CD4-positive, CD25-positive, alpha-beta regulatory T cell (primary cell): ENCODE results near the gene BPI. TPM values are rescaled to one million over a fixed set of nuclear protein-coding genes. Genes with fewer than 3 reads are reported as not detected.

Source experiments
- ATAC-seq, 2 donors: fragments of 150-1000 bp; cut with Tn5 transposase; one replicate each; pipeline ENCODE4 v1.10.0; 2021; ENCODE audit warnings: low read depth in 2 of 2, moderate number of reproducible peaks in 2 of 2, moderate library complexity in 1 of 2
- DNase-seq, 3 donors: peaks; one replicate each; pipeline versions ENCODE4 v3.0.0 to v3.0.0-alpha.2; 2012 to 2022; ENCODE audit warnings: mixed read lengths in 1 of 3
- H3K27ac ChIP-seq: one replicate; pipeline ENCODE4 v1.7.0; 2013; ENCODE audit warnings: mild to moderate bottlenecking, low read length; ENCODE audit not compliant: insufficient read depth, poor library complexity, severe bottlenecking
- H3K27me3 ChIP-seq: one replicate; pipeline ENCODE4 v1.7.0; 2013; ENCODE audit warnings: low read length; ENCODE audit not compliant: control insufficient read depth, insufficient read depth
- H3K36me3 ChIP-seq: one replicate; pipeline ENCODE4 v1.7.0; 2013; ENCODE audit warnings: mild to moderate bottlenecking, low read length, moderate library complexity; ENCODE audit not compliant: control insufficient read depth, insufficient read depth
- H3K4me1 ChIP-seq: 2 replicates; pipeline ENCODE4 v1.7.0; 2013; ENCODE audit warnings: mild to moderate bottlenecking, low read length; ENCODE audit not compliant: insufficient read depth, control insufficient read depth, poor library complexity, severe bottlenecking
- H3K4me3 ChIP-seq: one replicate; pipeline ENCODE4 v1.7.0; 2013; ENCODE audit warnings: low read depth, mild to moderate bottlenecking, low read length, moderate library complexity
- H3K9me3 ChIP-seq, 2 experiments: 1 replicate in 1 of 2; 2 replicates in 1 of 2; pipeline ENCODE4 v1.7.0; 2013; ENCODE audit warnings: low read length in 2 of 2, mild to moderate bottlenecking in 1 of 2, moderate library complexity in 1 of 2; ENCODE audit not compliant: control insufficient read depth in 2 of 2
- H3K27ac Mint-ChIP-seq, 3 donors: one replicate each; pipeline ENCODE4 v1.8.0; 2020 to 2022; ENCODE audit warnings: mild to moderate bottlenecking in 3 of 3, mixed read lengths in 3 of 3, moderate library complexity in 2 of 3
- H3K27me3 Mint-ChIP-seq: one replicate; pipeline ENCODE4 v1.8.0; 2022; ENCODE audit warnings: mild to moderate bottlenecking, mixed read lengths
- H3K36me3 Mint-ChIP-seq: one replicate; pipeline ENCODE4 v1.8.0; 2020; ENCODE audit warnings: mixed read lengths
- H3K4me1 Mint-ChIP-seq, 4 donors: one replicate each; pipeline ENCODE4 v1.8.0; 2020 to 2022; ENCODE audit warnings: mixed read lengths in 4 of 4, mild to moderate bottlenecking in 1 of 4
- H3K4me3 Mint-ChIP-seq, 4 donors: one replicate each; pipeline ENCODE4 v1.8.0; 2020 to 2022; ENCODE audit warnings: mild to moderate bottlenecking in 4 of 4, mixed read lengths in 4 of 4, moderate library complexity in 3 of 4
- H3K9me3 Mint-ChIP-seq, 7 donors: one replicate each; pipeline ENCODE4 v1.8.0; 2020 to 2022; ENCODE audit warnings: mixed read lengths in 7 of 7, mild to moderate bottlenecking in 3 of 7, moderate library complexity in 2 of 7
- polyA plus RNA-seq, 4 donors: library from polyadenylated mRNA; unstranded; fragments of 300-500 nt; fragmentation: Illumina TruSeq; gene quantifications; one replicate each; pipeline ENCODE4 v1.2.3, GENCODE V29; 2021
- total RNA-seq: library from RNA; stranded (reverse); gene quantifications from one replicate; pipeline ENCODE4 v1.2.3, GENCODE V29; 2022

BPI gene
- total and polyA plus RNA-seq, 5 donors from 2014 or later: not detected

DNA sequence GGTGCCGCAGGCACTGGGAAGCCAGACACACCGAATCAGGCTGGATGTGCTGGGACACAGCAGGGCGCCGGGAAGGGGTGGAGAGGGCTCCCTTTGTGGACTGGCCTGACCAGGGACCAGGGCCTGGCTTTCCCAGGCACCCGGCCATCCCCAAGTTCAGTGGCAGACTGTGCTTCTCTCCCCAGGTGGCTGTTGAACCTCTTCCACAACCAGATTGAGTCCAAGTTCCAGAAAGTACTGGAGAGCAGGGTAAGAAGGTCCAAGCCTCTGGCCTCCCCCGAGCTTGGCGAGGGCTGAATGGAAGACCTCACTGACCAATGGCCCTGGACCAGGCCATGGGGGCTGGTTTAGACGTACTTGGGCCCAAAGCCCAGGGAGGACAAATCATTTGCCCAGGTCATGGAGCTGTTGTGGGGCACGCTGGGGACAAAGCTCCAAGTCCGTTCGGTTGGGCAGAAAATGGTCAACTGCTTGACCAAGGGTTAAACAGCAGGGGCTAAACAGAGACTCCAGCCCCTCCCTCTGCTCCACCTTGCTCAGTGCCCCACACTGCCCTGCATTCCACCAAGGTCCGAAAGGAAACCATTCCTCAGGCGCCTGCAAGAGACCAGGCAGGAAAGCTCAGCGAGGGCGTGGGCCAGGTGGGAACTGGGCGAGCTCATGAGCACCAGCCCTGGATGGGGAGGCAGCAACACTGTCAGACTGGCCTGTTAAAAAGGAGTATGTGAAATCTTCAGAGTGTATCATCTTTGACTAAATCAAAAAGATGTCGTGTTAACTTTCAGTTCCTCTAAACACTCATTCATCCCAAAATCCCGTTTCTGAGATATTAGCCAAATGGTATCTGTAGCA is 51.4 kb downstream of the BPI start:
- Mint-ChIP-seq H3K4me1 (no peaks in the 10 kb centered on the region), H3K27ac (no peak overlapping the region), H3K27me3 (no peaks in the 10 kb centered on the region), H3K9me3 (no peaks in the 10 kb centered on the region), H3K4me3 (no peak overlapping the region), H3K36me3 (no peaks in the 10 kb centered on the region)
- no peaks in the 10 kb centered on the region for H3K36me3 ChIP-seq
- no peaks in the 10 kb centered on the region for H3K9me3 ChIP-seq
- no peaks in the 10 kb centered on the region for H3K4me1 ChIP-seq
- H3K4me3 ChIP-seq: no peak overlapping the region
- no peak for DNase-seq
- H3K27me3 ChIP-seq: no peaks in the 10 kb centered on the region
- no peak for ATAC-seq
- no peak overlapping the region for H3K27ac ChIP-seq

DNA sequence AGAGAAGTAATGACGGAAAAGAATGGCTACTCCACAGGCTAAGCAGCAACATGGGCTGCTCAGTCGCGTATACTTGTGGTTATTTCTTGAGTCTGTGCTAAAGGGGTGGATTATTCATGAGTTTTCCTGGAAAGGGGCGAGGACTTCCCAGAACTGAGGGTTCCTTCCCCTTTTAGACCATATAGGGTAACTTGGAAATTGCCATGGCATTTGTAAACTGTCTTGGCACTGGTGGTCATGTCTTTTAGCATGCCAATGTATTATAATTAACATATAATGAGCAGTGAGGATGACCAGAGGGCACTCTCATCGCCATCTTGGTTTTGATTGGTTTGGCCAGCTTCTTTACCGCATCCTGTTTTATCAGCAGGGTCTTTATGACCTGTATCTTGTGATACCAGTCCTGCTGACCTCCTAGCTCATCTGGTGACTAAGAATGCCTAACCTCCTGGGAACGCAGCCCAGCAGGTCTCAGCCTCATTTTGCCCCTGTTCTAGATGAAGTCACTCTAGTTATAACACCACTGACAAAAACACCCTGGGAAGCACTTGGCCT is 53.8 kb downstream of the BPI start:
- H3K27me3 ChIP-seq: no peaks in the 10 kb centered on the region
- H3K27ac ChIP-seq: no peak overlapping the region
- H3K9me3 ChIP-seq: no peaks in the 10 kb centered on the region
- no peaks in the 10 kb centered on the region for H3K4me1 ChIP-seq
- H3K36me3 ChIP-seq: no peaks in the 10 kb centered on the region
- Mint-ChIP-seq H3K27me3 (no peaks in the 10 kb centered on the region), H3K27ac (no peak overlapping the region), H3K4me1 (no peaks in the 10 kb centered on the region), H3K36me3 (no peaks in the 10 kb centered on the region), H3K9me3 (no peaks in the 10 kb centered on the region), H3K4me3 (no peak overlapping the region)
- H3K4me3 ChIP-seq: no peak overlapping the region
- ATAC-seq (no peak), DNase-seq (peak in 1 of 3 donors; percentile 47)

DNA sequence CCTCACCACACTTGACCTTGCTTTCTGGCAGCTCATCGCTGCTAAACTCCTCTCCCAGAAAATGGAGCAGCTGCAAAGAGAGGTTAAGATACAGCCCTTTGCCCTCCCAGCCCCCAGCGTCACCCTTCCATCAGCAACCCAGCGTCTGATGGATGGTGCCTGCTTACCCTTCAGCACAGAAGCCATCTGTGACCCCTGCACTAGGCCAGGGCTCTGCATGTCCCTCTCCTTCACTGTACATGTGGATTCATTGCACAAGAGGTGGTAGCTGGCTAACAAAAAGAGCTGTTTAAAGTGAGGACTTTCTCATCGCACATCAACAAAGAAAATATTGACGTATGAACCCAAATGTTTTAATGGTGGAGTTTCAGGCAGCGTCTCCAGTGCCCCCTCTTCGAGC is 54.6 kb downstream of the BPI start:
- no peaks in the 10 kb centered on the region for H3K4me1 Mint-ChIP-seq
- H3K9me3 Mint-ChIP-seq: no peaks in the 10 kb centered on the region
- no peak for ATAC-seq
- Histone ChIP-seq H3K4me1 (no peaks in the 10 kb centered on the region), H3K36me3 (no peaks in the 10 kb centered on the region), H3K9me3 (no peaks in the 10 kb centered on the region), H3K4me3 (no peak overlapping the region), H3K27me3 (no peaks in the 10 kb centered on the region), H3K27ac (no peak overlapping the region)
- H3K27ac Mint-ChIP-seq: no peak overlapping the region
- H3K27me3 Mint-ChIP-seq: no peaks in the 10 kb centered on the region
- no peak for DNase-seq
- no peaks in the 10 kb centered on the region for H3K36me3 Mint-ChIP-seq
- no peak overlapping the region for H3K4me3 Mint-ChIP-seq

DNA sequence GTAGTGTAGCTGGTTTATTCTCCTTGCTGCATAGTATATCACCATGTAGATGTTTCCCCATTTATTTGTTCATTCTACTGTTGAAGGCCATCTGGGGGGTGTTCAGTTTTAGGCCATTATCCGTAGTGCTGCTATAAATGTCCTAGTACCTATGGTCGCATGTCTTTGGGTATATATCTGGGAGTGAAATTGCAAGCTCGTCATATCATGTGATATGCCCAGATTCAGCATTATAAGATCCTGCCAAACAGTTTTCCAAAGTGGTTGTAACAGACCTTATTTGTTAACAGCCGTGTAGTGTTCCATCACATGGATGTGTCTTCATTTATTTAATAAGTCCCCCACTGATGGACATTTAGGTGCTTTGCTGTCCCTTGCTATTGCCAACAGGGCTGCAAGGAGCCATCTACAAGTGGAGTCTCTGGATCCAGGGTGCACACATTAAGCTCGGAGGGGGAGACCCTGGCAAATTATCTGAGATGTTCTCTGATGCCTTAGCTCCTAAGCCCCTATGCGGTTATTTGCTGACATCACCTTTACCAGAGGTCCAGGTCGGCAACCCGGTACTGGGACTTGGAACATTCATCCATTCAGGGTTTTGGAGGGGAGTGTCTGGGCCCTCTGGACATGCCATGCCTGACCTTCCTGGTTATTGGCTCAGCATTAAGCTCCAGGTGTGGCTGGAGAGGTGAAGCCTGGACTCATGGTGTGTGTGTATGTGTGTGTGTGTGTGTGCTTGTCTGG is 59.2 kb downstream of the BPI start:
- H3K4me3 ChIP-seq: no peak overlapping the region
- Mint-ChIP-seq H3K27me3 (no peaks in the 10 kb centered on the region), H3K9me3 (no peaks in the 10 kb centered on the region), H3K4me3 (no peak overlapping the region), H3K4me1 (no peaks in the 10 kb centered on the region), H3K27ac (no peak overlapping the region), H3K36me3 (no peaks in the 10 kb centered on the region)
- no peaks in the 10 kb centered on the region for H3K4me1 ChIP-seq
- H3K36me3 ChIP-seq: no peaks in the 10 kb centered on the region
- H3K9me3 ChIP-seq: no peaks in the 10 kb centered on the region
- H3K27me3 ChIP-seq: no peaks in the 10 kb centered on the region
- no peak overlapping the region for H3K27ac ChIP-seq
- ATAC-seq (no peak), DNase-seq (no peak)

DNA sequence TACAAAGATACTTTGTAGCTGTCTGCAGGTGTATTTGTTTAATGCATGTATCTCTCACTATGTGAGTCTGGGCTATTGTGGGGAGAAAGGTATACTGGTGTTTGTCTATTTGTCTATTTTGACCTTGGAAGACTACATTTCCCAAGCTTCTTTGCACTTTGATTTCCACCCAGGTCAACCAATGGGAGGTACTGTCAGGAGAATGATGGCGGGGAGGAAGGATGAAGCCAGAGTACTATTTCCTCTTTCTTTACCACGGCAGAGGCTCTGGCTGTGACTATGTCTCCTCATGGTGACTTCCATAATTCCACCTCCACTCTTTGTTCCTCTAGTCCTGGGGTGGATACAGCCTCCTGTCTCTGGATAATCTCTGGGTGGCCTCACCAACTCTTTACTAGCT is 65.4 kb downstream of the BPI start:
- no peaks in the 10 kb centered on the region for H3K9me3 Mint-ChIP-seq
- no peaks in the 10 kb centered on the region for H3K36me3 Mint-ChIP-seq
- H3K27ac Mint-ChIP-seq: no peak overlapping the region
- Histone ChIP-seq H3K27ac (no peak overlapping the region), H3K36me3 (no peaks in the 10 kb centered on the region), H3K27me3 (peaks cover 2% of the 10 kb centered on the region), H3K9me3 (no peaks in the 10 kb centered on the region), H3K4me1 (no peaks in the 10 kb centered on the region), H3K4me3 (no peak overlapping the region)
- no peak overlapping the region for H3K4me3 Mint-ChIP-seq
- DNase-seq (peak in 1 of 3 donors; percentile 23), ATAC-seq (no peak)
- peaks cover 0 to 2% (median 0%) of the 10 kb centered on the region in 4 donors for H3K4me1 Mint-ChIP-seq
- peaks cover 5% of the 10 kb centered on the region for H3K27me3 Mint-ChIP-seq

DNA sequence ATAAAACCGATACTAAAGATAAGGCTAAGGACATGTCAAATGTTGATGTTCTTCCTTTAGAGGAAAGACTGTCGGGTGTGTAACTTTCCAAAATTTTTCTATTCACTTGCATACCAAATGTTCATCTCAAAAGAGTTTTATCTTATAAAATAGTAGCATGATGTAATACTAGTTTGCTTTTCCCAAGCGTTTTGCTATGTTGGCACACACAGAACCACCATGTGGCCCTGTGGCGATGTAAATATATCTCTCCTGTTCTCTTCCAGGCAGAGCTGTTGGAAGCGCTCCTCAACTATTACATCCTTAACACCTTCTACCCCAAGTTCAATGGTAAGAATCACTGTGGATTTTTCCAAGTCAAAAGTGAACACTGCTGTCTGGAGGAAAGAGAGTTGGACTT is 68.8 kb downstream of the BPI start:
- Mint-ChIP-seq H3K36me3 (no peaks in the 10 kb centered on the region), H3K9me3 (peaks cover 0 to 2% (median 0%) of the 10 kb centered on the region in 7 donors), H3K4me3 (no peak overlapping the region), H3K27me3 (peaks cover 11% of the 10 kb centered on the region), H3K4me1 (peaks cover 0 to 2% (median 0%) of the 10 kb centered on the region in 4 donors), H3K27ac (no peak overlapping the region)
- no peak for DNase-seq
- no peaks in the 10 kb centered on the region for H3K9me3 ChIP-seq
- ATAC-seq: no peak
- H3K27ac ChIP-seq: no peak overlapping the region
- H3K27me3 ChIP-seq: peaks cover 2% of the 10 kb centered on the region
- no peaks in the 10 kb centered on the region for H3K36me3 ChIP-seq
- no peak overlapping the region for H3K4me3 ChIP-seq
- no peaks in the 10 kb centered on the region for H3K4me1 ChIP-seq

DNA sequence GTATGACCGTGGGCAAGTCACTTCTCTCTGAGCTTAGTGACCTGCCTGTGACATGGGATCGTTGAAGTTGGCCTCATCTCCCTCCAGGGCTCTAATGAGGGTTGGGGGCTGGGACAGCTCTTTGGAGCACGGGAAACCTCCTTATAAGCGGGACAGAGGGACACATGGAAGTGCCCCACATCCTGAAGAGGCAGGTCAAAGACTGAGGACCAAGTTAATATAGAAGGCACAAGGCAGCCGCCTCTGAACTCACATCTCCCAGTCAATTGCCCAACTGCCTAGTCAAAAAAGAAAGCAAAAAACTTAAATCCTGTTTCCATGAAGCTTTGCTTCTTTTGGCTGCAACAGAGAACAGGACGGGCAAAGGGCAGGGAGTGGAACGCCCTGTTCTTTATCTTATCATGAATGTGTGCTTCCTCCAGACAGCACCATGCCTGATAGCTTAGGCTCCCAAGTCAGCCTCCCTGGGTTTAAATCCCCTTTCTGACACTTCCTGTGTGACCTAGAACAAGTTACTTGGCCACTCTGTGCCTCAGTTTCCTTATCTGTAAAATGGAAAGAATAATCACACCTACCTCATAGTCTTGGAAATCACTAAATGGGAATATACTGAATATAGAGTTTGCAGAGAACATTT is 69.4 kb downstream of the BPI start:
- Histone ChIP-seq H3K36me3 (no peaks in the 10 kb centered on the region), H3K4me1 (no peaks in the 10 kb centered on the region), H3K9me3 (no peaks in the 10 kb centered on the region), H3K27me3 (peaks cover 2% of the 10 kb centered on the region), H3K4me3 (no peak overlapping the region), H3K27ac (no peak overlapping the region)
- H3K36me3 Mint-ChIP-seq: no peaks in the 10 kb centered on the region
- no peak for ATAC-seq
- H3K4me3 Mint-ChIP-seq: no peak overlapping the region
- DNase-seq: no peak
- H3K27me3 Mint-ChIP-seq: peaks cover 11% of the 10 kb centered on the region
- peaks cover 0 to 2% (median 0%) of the 10 kb centered on the region in 7 donors for H3K9me3 Mint-ChIP-seq
- H3K4me1 Mint-ChIP-seq: peaks cover 0 to 2% (median 0%) of the 10 kb centered on the region in 4 donors
- no peak overlapping the region for H3K27ac Mint-ChIP-seq
